PC-3 (cell line): Measurements from ENCODE around the gene TBPL2. TPM values are rescaled to one million over a fixed set of nuclear protein-coding genes. Genes with fewer than 3 reads are reported as not detected.

Source experiments
- ATAC-seq: fragments of 200-7000 bp; cut with Tn5 transposase; 2 replicates; pipeline ENCODE4 v1.9.1; 2020; ENCODE audit warnings: mild to moderate bottlenecking, moderate library complexity
- BruUV-seq: library from RNA; stranded (reverse); fragments of 400-500 nt; replicated peaks from 2 replicates; lab custom pipeline; 2021; lab: Mats Ljungman, UMichigan
- CTCF ChIA-PET: fragments of 300-600 bp; sonication (Branson Sonifier 250); formaldehyde crosslinking; loops from one replicate; lab custom pipeline; 2022; ENCODE audit warnings: antibody characterized with exemption; lab: Charles Lee
- POLR2A ChIA-PET: fragments of 300-600 bp; sonication (Branson Sonifier 250); formaldehyde crosslinking; loops from one replicate; lab custom pipeline; 2022; ENCODE audit warnings: antibody characterized with exemption; ENCODE audit not compliant: unreplicated experiment; lab: Charles Lee
- DNase-seq: peaks from one replicate; pipeline ENCODE4 v3.0.0-alpha.2; 2015
- H2AFZ ChIP-seq: fragments of 300-600 bp; sonication (generic); 2 replicates; pipeline ENCODE4 v1.6.0; 2016; ENCODE audit warnings: antibody characterized with exemption, low read length
- H3F3A ChIP-seq: fragments of 300-600 bp; sonication (generic); one replicate; pipeline ENCODE4 v1.6.0; 2017; ENCODE audit warnings: antibody characterized with exemption, low read length, control low read depth, mild to moderate bottlenecking; ENCODE audit not compliant: unreplicated experiment
- H3K27ac ChIP-seq: fragments of 300-600 bp; sonication (generic); 2 replicates; pipeline ENCODE4 v1.5.1; 2016; ENCODE audit warnings: mild to moderate bottlenecking, low read length
- H3K27me3 ChIP-seq: fragments of 300-600 bp; sonication (generic); 2 replicates; pipeline ENCODE4 v1.6.1; 2016; ENCODE audit warnings: low read length, mixed read lengths
- H3K36me3 ChIP-seq: fragments of 300-600 bp; sonication (generic); 2 replicates; pipeline ENCODE4 v1.6.1; 2016; ENCODE audit warnings: low read depth, mixed run types, low read length, mixed read lengths
- H3K4me1 ChIP-seq: fragments of 300-600 bp; sonication (generic); 2 replicates; pipeline ENCODE4 v1.5.1; 2016; ENCODE audit warnings: low read length; ENCODE audit not compliant: insufficient read depth
- H3K4me2 ChIP-seq: fragments of 300-600 bp; sonication (generic); 2 replicates; pipeline ENCODE4 v1.6.0; 2016; ENCODE audit warnings: low read length
- H3K4me3 ChIP-seq: fragments of 300-600 bp; sonication (generic); 2 replicates; pipeline ENCODE4 v1.5.1; 2016; ENCODE audit warnings: mild to moderate bottlenecking, low read length, mixed read lengths
- H3K79me2 ChIP-seq: fragments of 300-600 bp; sonication (generic); 2 replicates; pipeline ENCODE4 v1.6.1; 2017; ENCODE audit warnings: low read length, mixed read lengths
- H3K9ac ChIP-seq: fragments of 300-600 bp; sonication (generic); 2 replicates; pipeline ENCODE4 v1.6.0; 2016; ENCODE audit warnings: mild to moderate bottlenecking, low read length
- H3K9me2 ChIP-seq: fragments of 300-600 bp; sonication (generic); replicated peaks from 2 replicates; pipeline ENCODE4 v1.6.1; 2016; ENCODE audit warnings: mixed run types, low read length, mixed read lengths
- H3K9me3 ChIP-seq: fragments of 300-600 bp; sonication (generic); 2 replicates; pipeline ENCODE4 v1.6.1; 2016; ENCODE audit warnings: low read length, mixed read lengths
- H4K20me1 ChIP-seq: fragments of 300-600 bp; sonication (generic); 2 replicates; pipeline ENCODE4 v1.6.1; 2016; ENCODE audit warnings: low read length, mixed read lengths
- CTCF ChIP-seq: fragments of 300-600 bp; sonication (generic); conservative IDR thresholded peaks from 2 replicates; pipeline ENCODE4 v1.5.1; 2017; ENCODE audit warnings: antibody characterized with exemption, low read depth, mild to moderate bottlenecking, low read length
- EZH2 ChIP-seq: fragments of 300-600 bp; sonication (generic); IDR thresholded peaks from one replicate; pipeline ENCODE4 v1.6.1; 2017; ENCODE audit warnings: antibody characterized with exemption, mild to moderate bottlenecking, low read length; ENCODE audit not compliant: unreplicated experiment
- EZH2phosphoT487 ChIP-seq: fragments of 300-600 bp; sonication (generic); IDR thresholded peaks from 2 replicates; pipeline ENCODE4 v1.6.1; 2018; ENCODE audit warnings: mild to moderate bottlenecking, antibody characterized with exemption, low read length, borderline replicate concordance
- intact Hi-C: fragments of 100-400 bp; cut with micrococcal nuclease; formaldehyde crosslinking; loops from 2 replicates; pipeline ENCODE4 v1.9.0; 2023
- total RNA-seq: library from RNA; depleted of rRNA; stranded (reverse); fragments of >200 nt; gene quantifications from 2 replicates; pipeline ENCODE4 v1.2.3, GENCODE V29; 2014

Gene TBPL2
- total RNA-seq, 1 experiment from 2014 or later = not detected

GRCh38 chr14:55377236-55377635 lies 63.2 kb downstream of the TBPL2 start:
- ChIA-PET POLR2A (no interaction called here), CTCF (no interaction called here)
- no peaks in the 10 kb centered on the region for H3K27me3 ChIP-seq
- no peak overlapping the region for H3K27ac ChIP-seq
- peak; percentile 50; the same call in 1 of the 2 replicates for TF ChIP-seq CTCF
- TF ChIP-seq EZH2phosphoT487 = no peak
- no peak for ATAC-seq
- no peak overlapping the region for H3K4me2 ChIP-seq
- H3K36me3 ChIP-seq = peaks cover 35% of the 10 kb centered on the region
- H3K4me3 ChIP-seq = no peak overlapping the region
- intact Hi-C loops = no loop called here
- H4K20me1 ChIP-seq = no peaks in the 10 kb centered on the region
- no peak overlapping the region for H2AFZ ChIP-seq
- DNase-seq = no peak
- BruUV-seq = no TSS peak
- H3K9me3 ChIP-seq = no peaks in the 10 kb centered on the region
- no peaks in the 10 kb centered on the region for H3K79me2 ChIP-seq
- no peaks in the 10 kb centered on the region for H3F3A ChIP-seq
- no peak overlapping the region for H3K9ac ChIP-seq
- no peaks in the 10 kb centered on the region for H3K9me2 ChIP-seq
- H3K4me1 ChIP-seq = peaks cover 23% of the 10 kb centered on the region

GRCh38 chr14:55374771-55375170 lies 65.6 kb downstream of the TBPL2 start:
- Histone ChIP-seq H3K4me1 (peaks cover 13% of the 10 kb centered on the region), H2AFZ (no peak overlapping the region), H3K9me3 (no peaks in the 10 kb centered on the region), H3K27ac (no peak overlapping the region), H3K4me3 (no peak overlapping the region), H3K36me3 (peaks cover 22% of the 10 kb centered on the region), H3K9ac (no peak overlapping the region), H3K4me2 (no peak overlapping the region), H4K20me1 (no peaks in the 10 kb centered on the region), H3F3A (no peaks in the 10 kb centered on the region), H3K27me3 (no peaks in the 10 kb centered on the region), H3K79me2 (no peaks in the 10 kb centered on the region), H3K9me2 (no peaks in the 10 kb centered on the region)
- DNase-seq = no peak
- CTCF ChIA-PET = no interaction called here
- no peak for TF ChIP-seq EZH2
- no peak for TF ChIP-seq CTCF
- TF ChIP-seq EZH2phosphoT487 = no peak
- POLR2A ChIA-PET = interaction anchor here (0.7 kb wide), 1 partner anchor 15 kb away, joined by 3 read pairs; no protein-coding TSS in a partner anchor
- no peak for ATAC-seq
- intact Hi-C loops = no loop called here
- no TSS peak for BruUV-seq

DNA sequence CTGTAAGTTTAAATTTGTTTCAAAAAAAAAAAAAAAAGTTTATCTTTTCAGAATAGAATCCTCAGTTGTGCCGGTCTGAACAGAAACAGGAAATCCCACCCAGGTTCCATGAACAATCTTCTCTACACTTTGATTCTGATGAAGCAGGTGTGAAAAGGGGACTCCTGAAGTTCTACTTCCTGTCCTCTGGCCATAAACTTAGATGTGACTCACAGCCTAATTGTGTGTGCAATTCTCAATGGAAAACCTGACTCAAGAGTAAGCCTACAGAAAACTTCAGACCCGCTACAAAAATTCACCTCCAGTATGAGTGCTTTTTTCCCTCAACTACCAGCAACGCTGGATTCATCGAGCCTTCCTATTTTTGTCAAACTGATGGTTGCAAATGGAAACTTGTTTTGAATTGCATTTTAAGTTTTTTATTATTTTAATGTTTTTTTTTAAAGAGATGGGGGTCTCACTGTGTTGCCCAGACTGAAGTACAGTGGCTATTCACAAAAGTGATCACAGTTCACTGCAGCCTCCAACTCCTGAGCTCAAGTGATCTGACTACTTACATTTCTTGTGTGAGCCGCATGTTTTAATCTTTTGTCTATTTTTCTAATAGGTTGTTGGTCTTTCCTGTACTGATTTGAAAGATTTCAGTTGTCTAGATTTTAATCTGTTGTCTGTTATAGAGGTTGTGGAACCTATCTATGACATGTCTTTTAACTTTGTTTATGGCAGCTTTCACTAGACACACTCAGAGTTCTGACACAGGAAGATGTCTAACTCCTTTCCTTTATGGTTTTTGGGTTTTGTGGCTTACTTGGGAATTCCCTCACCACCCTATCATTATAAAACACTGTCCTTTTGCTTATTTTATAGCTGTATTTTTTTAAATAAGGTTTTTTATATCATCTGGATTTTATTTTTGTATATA lies 66.4 kb downstream of the TBPL2 start:
- H2AFZ ChIP-seq = no peak overlapping the region
- TF ChIP-seq EZH2phosphoT487 (no peak), EZH2 (no peak), CTCF (no peak)
- no peaks in the 10 kb centered on the region for H3F3A ChIP-seq
- H3K4me1 ChIP-seq = peaks cover 13% of the 10 kb centered on the region
- ATAC-seq (peak; percentile 80), DNase-seq (peak; percentile 90)
- intact Hi-C loops = no loop called here
- no peak overlapping the region for H3K9ac ChIP-seq
- H3K4me2 ChIP-seq = peak overlapping the region; percentile 7; the same call in 1 of the 2 replicates
- no peaks in the 10 kb centered on the region for H4K20me1 ChIP-seq
- no peaks in the 10 kb centered on the region for H3K9me2 ChIP-seq
- POLR2A ChIA-PET = interaction anchor here (0.6 to 0.7 kb wide), 2 partner anchors 16 to 48 kb away, joined by 3 read pairs; no protein-coding TSS in a partner anchor
- H3K27ac ChIP-seq = peak overlapping the region; percentile 18
- no TSS peak for BruUV-seq
- no peaks in the 10 kb centered on the region for H3K79me2 ChIP-seq
- no peaks in the 10 kb centered on the region for H3K9me3 ChIP-seq
- peaks cover 29% of the 10 kb centered on the region for H3K36me3 ChIP-seq
- no peak overlapping the region for H3K4me3 ChIP-seq
- H3K27me3 ChIP-seq = no peaks in the 10 kb centered on the region
- CTCF ChIA-PET = no interaction called here
